Measurements from ENCODE around the gene ELP2.

Gene ELP2

GRCh38 chr18:36215577-36215976 is 85.9 kb downstream of the ELP2 start:
- no peak for DNase-seq
- H3K36me3 Mint-ChIP-seq = no peaks in the 10 kb centered on the region
- no peak overlapping the region for H3K4me3 Mint-ChIP-seq
- ATAC-seq (replicated peaks) = no peak
- H3K27me3 Mint-ChIP-seq = peaks cover 8 to 19% of the 10 kb centered on the region in 2 donors
- no peaks in the 10 kb centered on the region for H3K9me3 Mint-ChIP-seq
- no peak overlapping the region for H3K27ac Mint-ChIP-seq
- peaks cover 0 to 4% of the 10 kb centered on the region in 2 donors for H3K4me1 Mint-ChIP-seq

GRCh38 chr18:36217348-36217747 is 87.6 kb downstream of the ELP2 start:
- H3K4me3 Mint-ChIP-seq = no peak overlapping the region
- no peak overlapping the region for H3K27ac Mint-ChIP-seq
- H3K9me3 Mint-ChIP-seq = no peaks in the 10 kb centered on the region
- H3K36me3 Mint-ChIP-seq = no peaks in the 10 kb centered on the region
- H3K4me1 Mint-ChIP-seq = no peaks in the 10 kb centered on the region
- peaks cover 8 to 19% of the 10 kb centered on the region in 2 donors for H3K27me3 Mint-ChIP-seq
- ATAC-seq (replicated peaks) = no peak
- no peak for DNase-seq

GRCh38 chr18:36229188-36229587 is 99.5 kb downstream of the ELP2 start:
- peaks cover 14 to 22% of the 10 kb centered on the region in 2 donors for H3K36me3 Mint-ChIP-seq
- peaks cover 20 to 39% of the 10 kb centered on the region in 2 donors for H3K27me3 Mint-ChIP-seq
- H3K27ac Mint-ChIP-seq = no peak overlapping the region
- H3K4me3 Mint-ChIP-seq = no peak overlapping the region
- DNase-seq (no peak), ATAC-seq (replicated peaks) (no peak)
- peaks cover 0 to 5% of the 10 kb centered on the region in 2 donors for H3K4me1 Mint-ChIP-seq
- H3K9me3 Mint-ChIP-seq = peaks cover 40 to 42% of the 10 kb centered on the region in 2 donors

All from stimulated activated naive B cell treated with anti-CD40 and anti-IgM and Interleukin-4, amounts not matched to agents 10 μg/mL and 1 μg/mL and 100 μg/mL, for 72 hours (primary cell).